Right renal pelvis (tissue), 4 donors: ENCODE measurements around the gene HMCN2. TPM values are rescaled to one million over a fixed set of nuclear protein-coding genes. Genes with fewer than 3 reads are reported as not detected.

Experiments used
- DNase-seq, 4 donors: peaks; one replicate each; pipeline ENCODE4 v3.0.0-alpha.2; 2013; ENCODE audit warnings: low read depth in 4 of 4, low spot score in 3 of 4, missing footprints in 1 of 4
- polyA plus RNA-seq, 4 donors: library from polyadenylated mRNA; unstranded; fragments of 120-200 nt; gene quantifications; one replicate each; pipeline ENCODE4 v1.2.1, GENCODE V29; 2013; ENCODE audit not compliant: insufficient read length in 4 of 4

The HMCN2 gene
- polyA plus RNA-seq, 4 donors, result 0.50 to 1.6 (median 0.79) TPM

GRCh38 chr9:130478152-130478551 is 212.6 kb downstream of the HMCN2 start:
- no peak for DNase-seq

- DNase-seq, result no peak
Observed at GRCh38 chr9:130478736-130479575, 213.4 kb downstream of the HMCN2 start.

- DNase-seq, result no peak
Observed at GRCh38 chr9:130479587-130479986, 214.0 kb downstream of the HMCN2 start.

GRCh38 chr9:130480673-130481072 is 215.1 kb downstream of the HMCN2 start:
- DNase-seq, result no peak

GRCh38 chr9:130482463-130482862 is 216.9 kb downstream of the HMCN2 start:
- DNase-seq, result no peak

- DNase-seq, result no peak
Observed at GRCh38 chr9:130483371-130483971, 217.9 kb downstream of the HMCN2 start.

Other genes with a start within 250 kb of the HMCN2 start
- 10 to 100 TPM; 42.1 to 53.5 (median 49.1) TPM for gene FNBP1, start 222.6 kb upstream of the HMCN2 start, polyA plus RNA-seq
- gene GPR107, start 211.9 kb upstream of the HMCN2 start, polyA plus RNA-seq, result 10 to 100 TPM; 54.8 to 60.6 (median 55.7) TPM
- 10 to 100 TPM; 25.5 to 32.3 (median 29.2) TPM for gene NCS1, start 93.4 kb upstream of the HMCN2 start, polyA plus RNA-seq
- 100 to 1,000 TPM; 265 to 368 (median 314) TPM for gene ASS1, start 179.2 kb downstream of the HMCN2 start, polyA plus RNA-seq